ENCODE data around the gene SLC4A4. TPM values are rescaled to one million over a fixed set of nuclear protein-coding genes. Genes with fewer than 3 reads are reported as not detected.

Gene SLC4A4
- total RNA-seq, 1 experiment from 2014 or later = 0.92 TPM

DNA sequence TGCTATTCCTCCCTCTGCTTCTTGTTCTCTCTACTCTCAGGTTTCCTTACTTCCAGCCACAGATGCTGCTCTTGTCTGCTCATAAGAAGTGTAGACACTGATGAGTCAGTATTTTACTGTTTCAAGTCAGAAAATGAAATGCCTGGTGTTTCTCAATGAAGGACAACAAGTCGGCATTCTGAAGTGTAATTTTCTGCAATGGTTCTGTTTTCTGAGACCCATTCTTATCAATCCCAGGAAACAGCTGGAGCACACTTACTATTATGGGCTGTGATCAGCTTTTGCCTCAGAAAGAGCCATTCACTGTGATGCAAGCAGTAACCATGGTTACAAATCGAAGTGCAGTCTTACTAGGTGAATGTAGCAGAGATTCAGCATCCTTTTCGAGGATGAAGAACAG, 42.0 kb downstream of the SLC4A4 start:
- Histone ChIP-seq H3K27me3 (ENCODE audit: insufficient read depth, low read length) (no peaks in the 10 kb centered on the region), H3K56ac (ENCODE audit: insufficient read length, low read depth, low read length) (no peak overlapping the region), H4K20me1 (ENCODE audit: control insufficient read depth, insufficient read depth, insufficient read length) (no peaks in the 10 kb centered on the region), H3T11ph (ENCODE audit: low read length) (no peak overlapping the region), H4K8ac (replicated peaks; ENCODE audit: insufficient read length, low read depth, low read length) (no peak overlapping the region), H3K23me2 (ENCODE audit: insufficient read length, low read depth, low read length, poor library complexity, severe bottlenecking) (no peaks in the 10 kb centered on the region), H2BK5ac (ENCODE audit: insufficient read length, low read length) (no peak overlapping the region), H3K23ac (ENCODE audit: insufficient read length, low read depth, low read length) (no peak overlapping the region), H3K79me2 (ENCODE audit: insufficient read depth, low read length) (no peaks in the 10 kb centered on the region), H3K9me3 (ENCODE audit: control insufficient read depth, low read depth, low read length) (no peaks in the 10 kb centered on the region), H4K5ac (ENCODE audit: insufficient read length, low read depth, low read length) (no peak overlapping the region), H3K14ac (ENCODE audit: insufficient read depth, low read length) (no peak overlapping the region), H3K4me1 (ENCODE audit: insufficient read depth, low read length) (no peaks in the 10 kb centered on the region), H3K9ac (ENCODE audit: extremely low read depth, insufficient read length, low read length) (no peak overlapping the region), H3K4ac (ENCODE audit: low read depth, low read length) (no peak overlapping the region), H2BK12ac (ENCODE audit: insufficient read length, low read depth, low read length) (no peak overlapping the region), H3K79me1 (ENCODE audit: insufficient read depth, low read depth, low read length, poor library complexity, severe bottlenecking) (no peaks in the 10 kb centered on the region), H2BK120ac (ENCODE audit: low read depth, low read length, poor library complexity, severe bottlenecking) (no peak overlapping the region), H2AFZ (ENCODE audit: low read length) (no peak overlapping the region), H3K4me2 (ENCODE audit: insufficient read depth, insufficient read length, low read length) (no peak overlapping the region), H2BK20ac (ENCODE audit: low read depth, low read length, poor library complexity, severe bottlenecking) (no peak overlapping the region), H3K27ac (ENCODE audit: insufficient read length, low read depth, low read length) (no peak overlapping the region), H2BK15ac (ENCODE audit: low read depth, low read length) (no peak overlapping the region), H2AK5ac (ENCODE audit: insufficient read length, low read length) (no peak overlapping the region), H3K18ac (ENCODE audit: insufficient read length, low read depth, low read length) (no peak overlapping the region), H4K91ac (ENCODE audit: insufficient read length, low read depth, low read length) (no peak overlapping the region)
- Mint-ChIP-seq H3K36me3 (ENCODE audit: insufficient read depth in 1 of 3, low read depth in 3 of 3) (no peaks in the 10 kb centered on the region), H3K27ac (no peak overlapping the region), H3K9me3 (no peaks in the 10 kb centered on the region), H3K4me3 (no peak overlapping the region), H3K27me3 (ENCODE audit: low read depth) (no peaks in the 10 kb centered on the region), H3K4me1 (no peaks in the 10 kb centered on the region)
- no peak for DNase-seq
- TF ChIP-seq, protein P1, sequence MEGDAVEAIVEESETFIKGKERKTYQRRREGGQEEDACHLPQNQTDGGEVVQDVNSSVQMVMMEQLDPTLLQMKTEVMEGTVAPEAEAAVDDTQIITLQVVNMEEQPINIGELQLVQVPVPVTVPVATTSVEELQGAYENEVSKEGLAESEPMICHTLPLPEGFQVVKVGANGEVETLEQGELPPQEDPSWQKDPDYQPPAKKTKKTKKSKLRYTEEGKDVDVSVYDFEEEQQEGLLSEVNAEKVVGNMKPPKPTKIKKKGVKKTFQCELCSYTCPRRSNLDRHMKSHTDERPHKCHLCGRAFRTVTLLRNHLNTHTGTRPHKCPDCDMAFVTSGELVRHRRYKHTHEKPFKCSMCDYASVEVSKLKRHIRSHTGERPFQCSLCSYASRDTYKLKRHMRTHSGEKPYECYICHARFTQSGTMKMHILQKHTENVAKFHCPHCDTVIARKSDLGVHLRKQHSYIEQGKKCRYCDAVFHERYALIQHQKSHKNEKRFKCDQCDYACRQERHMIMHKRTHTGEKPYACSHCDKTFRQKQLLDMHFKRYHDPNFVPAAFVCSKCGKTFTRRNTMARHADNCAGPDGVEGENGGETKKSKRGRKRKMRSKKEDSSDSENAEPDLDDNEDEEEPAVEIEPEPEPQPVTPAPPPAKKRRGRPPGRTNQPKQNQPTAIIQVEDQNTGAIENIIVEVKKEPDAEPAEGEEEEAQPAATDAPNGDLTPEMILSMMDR (conservative IDR thresholded peaks at IDR 0.05) = no peak
- WGBS (ENCODE audit: extremely low coverage, insufficient read length, low lambda C conversion rate) = no CpG with 5 or more reads among the region's 3 CpGs

Measured in H9 (cell line).